HL-60/S4 treated with retinoic acid at 250 ng/mL for 4 days and 3 days (cell line): ENCODE data around the gene CPSF7.
"Not testable (repeated sequence)": the region's sequence is repeated elsewhere in the genome, so short reads cannot be mapped to it uniquely, and the experiment has no call there.

ENCODE experiments used
- in situ Hi-C: fragments of 300-500 bp; cut with MboI; formaldehyde crosslinking; loops from 2 replicates; pipeline ENCODE4 v1.7.0; 2022; ENCODE audit warnings: low sequenced_read_pairs

Gene CPSF7

GRCh38 chr11:61384271-61385242, 45.2 kb downstream of the CPSF7 start:
- in situ Hi-C loops = no loop called here

- in situ Hi-C loops = not testable (repeated sequence)
Measured at GRCh38 chr11:61383859-61384258, 45.9 kb downstream of the CPSF7 start.

- in situ Hi-C loops = no loop called here
Measured at GRCh38 chr11:61380884-61381283, 48.9 kb downstream of the CPSF7 start.

GRCh38 chr11:61378713-61379313, 51.0 kb downstream of the CPSF7 start:
- in situ Hi-C loops = no loop called here

GRCh38 chr11:61377461-61378160, 52.2 kb downstream of the CPSF7 start:
- in situ Hi-C loops = no loop called here

- in situ Hi-C loops = no loop called here
Measured at GRCh38 chr11:61375761-61376108, 54.0 kb downstream of the CPSF7 start.

GRCh38 chr11:61372659-61373420, 56.9 kb downstream of the CPSF7 start:
- in situ Hi-C loops = no loop called here

- in situ Hi-C loops = no loop called here
Measured at GRCh38 chr11:61370349-61371005, 59.3 kb downstream of the CPSF7 start.

- in situ Hi-C loops = no loop called here
Measured at GRCh38 chr11:61369372-61370348, 60.1 kb downstream of the CPSF7 start.

- in situ Hi-C loops = no loop called here
Measured at GRCh38 chr11:61368646-61369045, 61.1 kb downstream of the CPSF7 start.

GRCh38 chr11:61367406-61367805, 62.4 kb downstream of the CPSF7 start:
- in situ Hi-C loops = no loop called here

- in situ Hi-C loops = no loop called here
Measured at GRCh38 chr11:61364012-61364675, 65.6 kb downstream of the CPSF7 start.

GRCh38 chr11:61362542-61362875, 67.3 kb downstream of the CPSF7 start:
- in situ Hi-C loops = no loop called here

- in situ Hi-C loops = no loop called here
Measured at GRCh38 chr11:61361741-61362541, 67.8 kb downstream of the CPSF7 start, which contains the start of the genes CYB561A3 and TMEM138. TSS of gene CYB561A3 (minus strand) at chr11:61361882. CDS start at chr11:61356713, 5,169 bp downstream. TSS of gene TMEM138 (plus strand) at chr11:61362374. CDS start at chr11:61364391, 2,017 bp downstream.

- in situ Hi-C loops = no loop called here
Measured at GRCh38 chr11:61361237-61361740, 68.5 kb downstream of the CPSF7 start.

GRCh38 chr11:61359516-61359915, 70.3 kb downstream of the CPSF7 start:
- in situ Hi-C loops = no loop called here

GRCh38 chr11:61358566-61358965, 71.2 kb downstream of the CPSF7 start:
- in situ Hi-C loops = no loop called here

- in situ Hi-C loops = no loop called here
Measured at GRCh38 chr11:61357894-61358239, 71.9 kb downstream of the CPSF7 start.
